HG03571 (cell line): Measurements from ENCODE around the gene CD34.

ENCODE experiments used
- ATAC-seq: cut with Tn5 transposase; IDR thresholded peaks from one replicate; pipeline ENCODE4 v1.9.1; 2021; ENCODE audit not compliant: unreplicated experiment

The CD34 gene

GRCh38 chr1:207857447-207857846 is 53.5 kb downstream of the CD34 start:
- no peak for ATAC-seq

- no peak for ATAC-seq
Measured at GRCh38 chr1:207856276-207857023, 54.5 kb downstream of the CD34 start.

GRCh38 chr1:207854001-207854400 is 56.9 kb downstream of the CD34 start:
- ATAC-seq, result no peak

GRCh38 chr1:207853372-207853757 is 57.6 kb downstream of the CD34 start:
- no peak for ATAC-seq

GRCh38 chr1:207852576-207853371 is 58.2 kb downstream of the CD34 start:
- ATAC-seq, result no peak

- no peak for ATAC-seq
Measured at GRCh38 chr1:207851696-207852095, 59.2 kb downstream of the CD34 start.

GRCh38 chr1:207850621-207851407 is 60.1 kb downstream of the CD34 start:
- no peak for ATAC-seq

GRCh38 chr1:207849646-207850045 is 61.3 kb downstream of the CD34 start:
- ATAC-seq, result no peak

GRCh38 chr1:207849016-207849415 is 61.9 kb downstream of the CD34 start:
- no peak for ATAC-seq

GRCh38 chr1:207848234-207848633 is 62.7 kb downstream of the CD34 start:
- no peak for ATAC-seq

GRCh38 chr1:207847116-207847515 is 63.8 kb downstream of the CD34 start:
- no peak for ATAC-seq

- ATAC-seq, result no peak
Measured at GRCh38 chr1:207845109-207845508, 65.8 kb downstream of the CD34 start.

- ATAC-seq, result no peak
Measured at GRCh38 chr1:207844371-207844770, 66.6 kb downstream of the CD34 start.

- no peak for ATAC-seq
Measured at GRCh38 chr1:207842506-207842905, 68.4 kb downstream of the CD34 start.

- no peak for ATAC-seq
Measured at GRCh38 chr1:207841901-207842300, 69.0 kb downstream of the CD34 start.

- ATAC-seq, result no peak
Measured at GRCh38 chr1:207841293-207841692, 69.6 kb downstream of the CD34 start.

GRCh38 chr1:207840380-207840779 is 70.5 kb downstream of the CD34 start:
- no peak for ATAC-seq

- no peak for ATAC-seq
Measured at GRCh38 chr1:207839083-207839413, 71.9 kb downstream of the CD34 start.

- ATAC-seq, result no peak
Measured at GRCh38 chr1:207838156-207839082, 72.5 kb downstream of the CD34 start.

- ATAC-seq, result no peak
Measured at GRCh38 chr1:207837673-207838072, 73.3 kb downstream of the CD34 start.
